Ishikawa (cell line): ENCODE results near the gene TSPOAP1.

Source experiments
- CEBPB ChIP-seq: IDR thresholded peaks from 2 replicates; pipeline ENCODE4 v1.6.1; 2012
- CREB1 ChIP-seq: IDR thresholded peaks from 2 replicates; pipeline ENCODE4 v1.6.1; 2012; ENCODE audit warnings: low read depth
- EGR1 ChIP-seq: IDR thresholded peaks from 2 replicates; pipeline ENCODE4 v1.6.1; 2012
- EP300 ChIP-seq: IDR thresholded peaks from 2 replicates; pipeline ENCODE4 v1.6.1; 2012; ENCODE audit warnings: borderline replicate concordance
- FOXM1 ChIP-seq: IDR thresholded peaks from 2 replicates; pipeline ENCODE4 v1.6.1; 2012; ENCODE audit warnings: low read depth, borderline replicate concordance
- NFIC ChIP-seq: IDR thresholded peaks from 2 replicates; pipeline ENCODE4 v1.6.1; 2012
- RAD21 ChIP-seq: IDR thresholded peaks from 2 replicates; pipeline ENCODE4 v1.6.1; 2012; ENCODE audit warnings: low read depth
- REST ChIP-seq: IDR thresholded peaks from 2 replicates; pipeline ENCODE4 v1.6.1; 2012; ENCODE audit warnings: low read depth, mild to moderate bottlenecking
- TAF1 ChIP-seq: IDR thresholded peaks from 2 replicates; pipeline ENCODE4 v1.6.1; 2012; ENCODE audit warnings: low read depth, mild to moderate bottlenecking
- TCF12 ChIP-seq: IDR thresholded peaks from 2 replicates; pipeline ENCODE4 v1.6.1; 2012; ENCODE audit warnings: low read depth
- TEAD4 ChIP-seq: IDR thresholded peaks from 2 replicates; pipeline ENCODE4 v1.6.1; 2012
- USF1 ChIP-seq: IDR thresholded peaks from 2 replicates; pipeline ENCODE4 v1.6.1; 2012
- YY1 ChIP-seq: IDR thresholded peaks from 2 replicates; pipeline ENCODE4 v1.6.1; 2012; ENCODE audit warnings: low read depth
- ZBTB7A ChIP-seq: IDR thresholded peaks from 2 replicates; pipeline ENCODE4 v1.6.1; 2012; ENCODE audit warnings: low read depth
- TF ChIP-seq, protein P1 (sequence below): IDR thresholded peaks from 2 replicates; pipeline ENCODE4 v1.6.1; 2012

TSPOAP1 gene

DNA sequence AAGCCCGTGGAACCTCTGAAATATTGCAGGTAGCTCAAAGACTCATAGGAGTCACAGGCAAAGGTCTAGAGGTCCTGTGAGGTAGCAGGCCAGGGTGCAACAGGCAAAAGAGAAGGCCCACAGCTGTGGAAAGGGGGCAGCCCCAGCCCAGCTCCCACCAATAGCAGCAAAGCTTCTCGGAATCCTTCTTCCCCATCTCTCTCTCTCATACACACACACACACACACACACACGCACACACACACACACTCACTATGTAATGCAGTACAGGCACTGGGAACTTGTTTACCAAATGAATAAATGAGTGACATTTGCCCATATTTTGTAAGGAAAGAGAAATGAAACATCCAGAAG lies 40.2 kb upstream of the TSPOAP1 start:
- no peak for TF ChIP-seq CREB1
- no peak for TF ChIP-seq EP300

GRCh38 chr17:58367461-58367860 lies 38.9 kb upstream of the TSPOAP1 start:
- TF ChIP-seq CREB1 (no peak), YY1 (no peak), ZBTB7A (no peak), FOXM1 (no peak), NFIC (no peak), EP300 (no peak), TEAD4 (no peak), CEBPB (no peak), EGR1 (no peak), TCF12 (no peak), REST (no peak), RAD21 (no peak), USF1 (no peak), TAF1 (no peak)
- TF ChIP-seq, protein P1, sequence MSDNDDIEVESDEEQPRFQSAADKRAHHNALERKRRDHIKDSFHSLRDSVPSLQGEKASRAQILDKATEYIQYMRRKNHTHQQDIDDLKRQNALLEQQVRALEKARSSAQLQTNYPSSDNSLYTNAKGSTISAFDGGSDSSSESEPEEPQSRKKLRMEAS, result no peak

DNA sequence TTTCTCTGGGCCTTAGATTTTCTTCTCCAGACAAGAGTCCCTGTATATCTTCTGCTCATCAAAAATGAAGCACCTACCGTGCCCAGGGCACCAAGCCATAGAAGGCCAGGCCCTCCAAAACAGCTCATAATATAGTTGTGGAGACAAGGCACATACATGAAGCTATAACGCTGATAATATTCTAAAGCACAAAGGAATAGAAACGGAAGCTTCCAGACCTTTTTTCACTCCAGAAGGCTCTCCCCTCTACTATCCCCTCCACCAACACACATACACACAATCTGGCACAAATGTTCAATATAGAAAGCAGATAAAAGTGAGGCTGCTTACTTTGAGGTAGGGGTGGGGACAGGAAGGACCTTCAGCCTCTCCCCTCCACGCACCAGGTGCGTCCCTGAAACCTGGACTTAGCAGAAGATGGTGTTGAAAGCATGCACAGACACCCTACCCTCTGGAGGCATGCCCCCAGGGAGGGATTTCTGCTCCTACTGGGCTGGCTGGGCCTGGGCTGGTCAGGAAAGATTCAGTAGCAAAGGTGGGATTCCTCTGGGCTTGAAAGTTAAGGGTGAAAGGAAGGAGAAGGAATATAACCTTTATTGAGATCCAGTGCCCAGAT lies 37.5 kb upstream of the TSPOAP1 start:
- TF ChIP-seq ZBTB7A, result no peak
- no peak for TF ChIP-seq CEBPB
- TF ChIP-seq EGR1, result no peak
- TF ChIP-seq RAD21, result no peak
- no peak for TF ChIP-seq REST
- TF ChIP-seq EP300, result no peak
- no peak for TF ChIP-seq USF1
- no peak for TF ChIP-seq TAF1

GRCh38 chr17:58365185-58365979 lies 36.8 kb upstream of the TSPOAP1 start:
- TF ChIP-seq REST (no peak), TEAD4 (no peak)

DNA sequence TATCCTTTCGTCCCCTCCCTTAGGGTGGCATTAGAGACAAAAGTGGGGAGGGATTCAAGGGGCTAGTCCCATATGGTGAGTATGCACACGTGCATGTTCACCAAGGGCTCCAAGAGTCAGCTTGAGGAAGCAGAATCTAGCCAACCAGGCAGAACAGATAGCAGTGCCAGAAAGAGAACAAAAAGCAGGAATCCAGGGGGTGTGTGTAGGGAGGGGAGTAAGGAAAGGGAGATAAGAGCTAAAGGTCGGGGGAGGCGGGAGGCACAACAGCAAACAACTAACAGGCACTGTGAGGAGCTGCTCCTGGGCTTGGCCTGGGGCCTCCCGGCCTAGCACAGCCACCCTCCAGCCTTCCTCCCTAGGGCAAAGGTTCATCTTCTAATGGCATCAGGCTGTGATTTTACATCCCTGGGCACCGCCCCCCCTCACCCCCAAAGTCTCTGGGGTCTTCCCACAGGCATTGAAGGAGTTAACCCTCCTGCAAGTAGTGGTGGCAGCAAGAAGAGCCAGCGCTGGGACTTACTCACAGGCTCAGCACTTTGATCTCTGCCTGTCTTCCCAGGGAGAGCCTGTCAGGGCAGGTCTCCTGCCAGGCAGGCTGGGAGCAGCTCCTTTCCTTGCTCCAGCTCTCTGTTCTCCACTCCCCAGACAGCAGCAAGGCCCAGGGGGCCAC lies 35.8 kb upstream of the TSPOAP1 start:
- TF ChIP-seq EP300 (no peak), USF1 (no peak), ZBTB7A (no peak), NFIC (no peak), EGR1 (no peak), CREB1 (no peak), RAD21 (no peak), TAF1 (no peak), CEBPB (no peak), YY1 (no peak), TCF12 (no peak), REST (no peak)
- TF ChIP-seq, protein P1, result no peak
